ENCODE results near the gene MPHOSPH6. TPM values are rescaled to one million over a fixed set of nuclear protein-coding genes. Genes with fewer than 3 reads are reported as not detected.

Gene MPHOSPH6
- polyA plus RNA-seq, 1 donor, result 30.5 TPM

DNA sequence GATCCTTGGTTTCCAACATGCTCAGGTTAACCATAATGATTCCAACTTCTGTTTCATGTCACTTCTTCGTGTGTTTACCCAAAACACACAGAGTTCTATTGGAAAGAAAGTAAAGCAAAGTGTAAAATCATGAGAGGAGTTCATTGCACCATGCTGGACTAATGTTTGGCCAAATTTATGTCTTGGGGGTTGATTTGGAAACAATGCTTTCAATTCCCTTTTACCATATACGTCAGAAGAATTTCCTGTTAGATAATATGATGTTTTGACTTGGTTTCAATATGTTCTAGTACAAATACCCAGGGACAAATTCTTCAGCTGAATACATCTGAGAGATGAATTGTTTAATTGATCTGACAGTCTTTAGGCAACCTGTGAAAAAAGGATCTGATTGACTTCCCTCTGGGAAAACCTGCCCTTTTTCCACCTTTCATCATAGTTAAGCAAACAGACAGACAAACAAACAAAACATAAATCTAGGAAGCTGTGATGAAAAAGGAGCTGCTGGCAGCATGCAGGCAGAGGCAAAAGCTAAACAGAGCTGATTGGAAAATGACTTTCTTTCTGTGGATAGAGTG, 26.0 kb upstream of the MPHOSPH6 start:
- no peak for DNase-seq
- Histone ChIP-seq H3K4me3 (ENCODE audit: low read length) (no peak overlapping the region), H3K27me3 (ENCODE audit: control insufficient read depth, insufficient read depth, low read length) (no peaks in the 10 kb centered on the region), H3K27ac (ENCODE audit: low read length) (no peak overlapping the region), H3K9me3 (ENCODE audit: control insufficient read depth, low read depth, low read length) (no peaks in the 10 kb centered on the region), H3K36me3 (ENCODE audit: control insufficient read depth, insufficient read depth, low read length) (no peaks in the 10 kb centered on the region), H3K4me1 (ENCODE audit: control insufficient read depth, insufficient read depth, low read length) (no peaks in the 10 kb centered on the region)
- WGBS (ENCODE audit: insufficient coverage, low lambda C conversion rate), result no CpG with 5 or more reads among the region's 2 CpGs

DNA sequence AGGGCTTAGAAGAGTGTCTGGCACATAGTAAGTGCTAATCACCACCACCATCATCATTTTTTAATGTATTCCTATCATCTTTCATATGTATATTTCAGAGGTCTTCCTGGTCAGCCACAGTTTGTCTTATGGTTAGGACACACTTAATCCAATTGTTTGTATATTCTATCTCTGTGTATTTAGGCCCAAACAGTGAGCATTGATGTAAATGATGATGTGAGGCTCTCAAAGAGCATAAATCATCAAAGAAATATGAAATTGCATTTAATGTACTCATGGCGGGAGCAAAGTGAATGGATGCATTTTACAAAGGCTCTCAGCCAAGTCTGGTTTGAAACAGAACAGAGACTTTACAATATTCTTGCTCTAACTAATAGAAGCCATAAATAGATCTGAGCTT, 24.1 kb upstream of the MPHOSPH6 start:
- Histone ChIP-seq H3K27ac (ENCODE audit: low read length) (no peak overlapping the region), H3K4me1 (ENCODE audit: control insufficient read depth, insufficient read depth, low read length) (no peaks in the 10 kb centered on the region), H3K27me3 (ENCODE audit: control insufficient read depth, insufficient read depth, low read length) (no peaks in the 10 kb centered on the region), H3K9me3 (ENCODE audit: control insufficient read depth, low read depth, low read length) (no peaks in the 10 kb centered on the region), H3K36me3 (ENCODE audit: control insufficient read depth, insufficient read depth, low read length) (no peaks in the 10 kb centered on the region), H3K4me3 (ENCODE audit: low read length) (no peak overlapping the region)
- WGBS (ENCODE audit: insufficient coverage, low lambda C conversion rate), result 86% methylated on average over 1 of the region's 1 CpG
- no peak for DNase-seq

DNA sequence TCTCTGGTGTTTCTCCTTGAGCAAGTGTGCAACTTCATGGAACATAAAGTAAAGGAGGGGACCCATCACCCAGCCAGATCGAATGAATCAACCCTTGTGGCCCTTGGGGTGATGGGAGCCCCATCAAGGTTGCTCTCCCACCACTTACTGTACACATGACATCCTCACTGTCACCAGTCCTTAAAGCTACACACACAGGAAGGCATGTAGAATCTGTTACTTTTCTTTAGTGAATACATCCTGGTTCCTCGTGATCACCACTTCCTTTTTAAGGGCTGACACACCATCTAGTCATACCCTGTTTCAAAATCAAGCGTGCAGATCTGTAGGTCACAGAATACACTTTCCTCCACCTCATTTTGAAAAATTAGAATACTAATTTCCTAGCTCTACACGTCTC, 22.6 kb upstream of the MPHOSPH6 start:
- WGBS (ENCODE audit: insufficient coverage, low lambda C conversion rate), result 40% methylated on average over 1 of the region's 4 CpGs
- H3K9me3 ChIP-seq (ENCODE audit: control insufficient read depth, low read depth, low read length), result no peaks in the 10 kb centered on the region
- H3K27me3 ChIP-seq (ENCODE audit: control insufficient read depth, insufficient read depth, low read length), result no peaks in the 10 kb centered on the region
- H3K4me3 ChIP-seq (ENCODE audit: low read length), result no peak overlapping the region
- no peak overlapping the region for H3K27ac ChIP-seq (ENCODE audit: low read length)
- no peaks in the 10 kb centered on the region for H3K36me3 ChIP-seq (ENCODE audit: control insufficient read depth, insufficient read depth, low read length)
- no peak for DNase-seq
- H3K4me1 ChIP-seq (ENCODE audit: control insufficient read depth, insufficient read depth, low read length), result no peaks in the 10 kb centered on the region

DNA sequence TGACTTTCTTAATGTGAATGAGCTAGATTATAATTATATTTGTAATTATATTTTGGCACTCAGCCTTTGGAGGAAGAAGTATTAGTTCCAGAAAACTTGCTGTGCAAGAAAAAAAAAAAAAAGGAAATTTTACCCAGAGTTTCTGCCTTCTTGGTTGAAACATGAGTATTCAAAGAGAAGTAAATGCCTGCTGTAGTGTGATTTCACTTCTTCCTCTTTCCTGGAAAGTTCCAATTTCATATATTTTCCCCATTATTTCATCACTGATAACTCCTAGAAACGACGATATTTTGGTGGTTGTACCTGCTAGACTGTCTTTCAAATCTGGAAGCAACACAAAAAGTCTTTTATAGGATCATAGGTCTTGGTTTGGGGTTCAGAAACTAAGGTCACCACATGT, 20.4 kb upstream of the MPHOSPH6 start:
- Histone ChIP-seq H3K36me3 (ENCODE audit: control insufficient read depth, insufficient read depth, low read length) (no peaks in the 10 kb centered on the region), H3K4me1 (ENCODE audit: control insufficient read depth, insufficient read depth, low read length) (no peaks in the 10 kb centered on the region), H3K27ac (ENCODE audit: low read length) (no peak overlapping the region), H3K4me3 (ENCODE audit: low read length) (no peak overlapping the region), H3K9me3 (ENCODE audit: control insufficient read depth, low read depth, low read length) (no peaks in the 10 kb centered on the region), H3K27me3 (ENCODE audit: control insufficient read depth, insufficient read depth, low read length) (no peaks in the 10 kb centered on the region)
- no CpG with 5 or more reads among the region's 2 CpGs for WGBS (ENCODE audit: insufficient coverage, low lambda C conversion rate)
- no peak for DNase-seq

DNA sequence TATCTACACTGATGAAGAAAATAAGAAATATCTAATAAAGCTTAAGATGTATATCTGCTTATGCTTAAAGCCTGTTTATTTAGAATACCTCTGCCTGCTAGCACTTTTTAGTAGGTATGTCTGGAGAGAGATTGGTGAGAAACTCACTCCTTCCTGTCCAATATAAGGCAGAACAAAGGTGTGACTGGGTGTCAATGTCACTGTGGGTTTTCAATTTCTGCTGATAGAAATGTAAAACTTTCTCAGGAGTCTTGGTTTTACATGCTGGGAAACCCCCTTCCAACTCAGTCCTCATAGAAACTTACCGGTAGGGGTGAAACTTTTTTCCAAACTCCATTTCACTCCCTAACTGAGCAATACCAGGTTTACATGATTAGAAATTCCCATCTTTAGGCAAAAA, 17.8 kb upstream of the MPHOSPH6 start:
- WGBS (ENCODE audit: insufficient coverage, low lambda C conversion rate), result no CpG with 5 or more reads among the region's 1 CpG
- no peak overlapping the region for H3K4me3 ChIP-seq (ENCODE audit: low read length)
- no peak for DNase-seq
- H3K36me3 ChIP-seq (ENCODE audit: control insufficient read depth, insufficient read depth, low read length), result no peaks in the 10 kb centered on the region
- no peaks in the 10 kb centered on the region for H3K27me3 ChIP-seq (ENCODE audit: control insufficient read depth, insufficient read depth, low read length)
- H3K9me3 ChIP-seq (ENCODE audit: control insufficient read depth, low read depth, low read length), result no peaks in the 10 kb centered on the region
- H3K27ac ChIP-seq (ENCODE audit: low read length), result no peak overlapping the region
- H3K4me1 ChIP-seq (ENCODE audit: control insufficient read depth, insufficient read depth, low read length), result no peaks in the 10 kb centered on the region

DNA sequence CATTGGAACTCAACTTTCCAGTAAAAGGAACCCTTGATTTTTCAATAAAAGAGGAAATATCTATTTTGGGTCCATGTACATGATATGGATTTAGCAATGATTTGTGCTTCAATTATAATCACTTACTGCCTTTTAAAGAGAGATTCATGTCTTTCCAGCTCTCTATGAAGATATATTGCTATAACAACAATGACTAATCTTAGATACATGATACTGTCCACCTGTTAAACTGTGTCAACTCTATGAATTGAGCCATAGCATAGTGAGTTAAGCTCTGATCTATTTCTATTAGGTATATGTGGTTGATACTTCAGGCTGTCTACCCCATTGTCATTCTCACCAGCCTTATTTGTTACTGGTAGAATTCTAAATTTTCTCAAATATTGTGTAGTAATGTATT, 15.0 kb upstream of the MPHOSPH6 start:
- no peak overlapping the region for H3K4me3 ChIP-seq (ENCODE audit: low read length)
- H3K27ac ChIP-seq (ENCODE audit: low read length), result no peak overlapping the region
- DNase-seq, result no peak
- H3K36me3 ChIP-seq (ENCODE audit: control insufficient read depth, insufficient read depth, low read length), result no peaks in the 10 kb centered on the region
- no peaks in the 10 kb centered on the region for H3K4me1 ChIP-seq (ENCODE audit: control insufficient read depth, insufficient read depth, low read length)
- H3K9me3 ChIP-seq (ENCODE audit: control insufficient read depth, low read depth, low read length), result no peaks in the 10 kb centered on the region
- no peaks in the 10 kb centered on the region for H3K27me3 ChIP-seq (ENCODE audit: control insufficient read depth, insufficient read depth, low read length)

DNA sequence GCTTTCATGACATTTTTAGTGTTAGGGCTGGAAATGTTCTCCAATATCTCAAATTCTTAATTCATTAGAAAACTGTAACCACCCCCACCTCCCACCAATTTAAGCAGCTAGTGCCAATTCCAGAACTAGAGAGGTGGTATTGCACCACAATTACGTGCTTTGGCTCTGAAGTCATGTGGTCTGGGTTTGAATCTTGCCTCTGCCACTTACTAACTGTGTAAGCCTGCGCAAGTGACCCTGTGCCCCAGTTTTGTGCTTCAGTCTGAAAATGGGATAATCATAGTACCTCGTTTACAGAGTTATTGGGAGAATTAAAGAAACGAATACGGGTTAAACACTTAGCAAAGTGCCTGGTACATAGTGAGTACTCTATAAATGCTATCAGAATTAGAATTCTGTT, 14.2 kb upstream of the MPHOSPH6 start:
- H3K9me3 ChIP-seq (ENCODE audit: control insufficient read depth, low read depth, low read length), result no peaks in the 10 kb centered on the region
- no peak for DNase-seq
- H3K36me3 ChIP-seq (ENCODE audit: control insufficient read depth, insufficient read depth, low read length), result no peaks in the 10 kb centered on the region
- no peaks in the 10 kb centered on the region for H3K4me1 ChIP-seq (ENCODE audit: control insufficient read depth, insufficient read depth, low read length)
- peaks cover 2% of the 10 kb centered on the region for H3K27me3 ChIP-seq (ENCODE audit: control insufficient read depth, insufficient read depth, low read length)
- H3K27ac ChIP-seq (ENCODE audit: low read length), result no peak overlapping the region
- no CpG with 5 or more reads among the region's 5 CpGs for WGBS (ENCODE audit: insufficient coverage, low lambda C conversion rate)
- no peak overlapping the region for H3K4me3 ChIP-seq (ENCODE audit: low read length)

DNA sequence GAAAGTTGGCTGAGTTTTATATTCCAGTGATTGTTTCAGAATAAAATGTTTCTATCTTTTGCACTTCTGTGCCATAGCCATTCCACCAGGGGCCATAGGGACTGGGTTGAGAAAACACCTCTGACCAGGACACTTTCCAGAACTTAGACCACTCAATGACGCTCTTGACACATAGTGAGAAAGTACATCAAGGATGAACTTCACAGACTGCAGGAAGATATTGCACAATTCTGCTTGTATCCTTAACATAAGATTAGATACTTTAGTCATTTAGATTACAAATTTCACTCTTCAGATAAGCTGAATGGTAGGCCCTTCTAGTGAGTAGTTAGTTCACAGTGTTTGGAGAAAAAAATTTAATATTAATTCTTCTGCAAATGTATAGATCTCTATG, 13.0 kb upstream of the MPHOSPH6 start:
- no CpG with 5 or more reads among the region's 1 CpG for WGBS (ENCODE audit: insufficient coverage, low lambda C conversion rate)
- Histone ChIP-seq H3K36me3 (ENCODE audit: control insufficient read depth, insufficient read depth, low read length) (no peaks in the 10 kb centered on the region), H3K9me3 (ENCODE audit: control insufficient read depth, low read depth, low read length) (no peaks in the 10 kb centered on the region), H3K4me3 (ENCODE audit: low read length) (no peak overlapping the region), H3K27ac (ENCODE audit: low read length) (no peak overlapping the region), H3K27me3 (ENCODE audit: control insufficient read depth, insufficient read depth, low read length) (peaks cover 9% of the 10 kb centered on the region), H3K4me1 (ENCODE audit: control insufficient read depth, insufficient read depth, low read length) (no peaks in the 10 kb centered on the region)
- DNase-seq, result no peak

DNA sequence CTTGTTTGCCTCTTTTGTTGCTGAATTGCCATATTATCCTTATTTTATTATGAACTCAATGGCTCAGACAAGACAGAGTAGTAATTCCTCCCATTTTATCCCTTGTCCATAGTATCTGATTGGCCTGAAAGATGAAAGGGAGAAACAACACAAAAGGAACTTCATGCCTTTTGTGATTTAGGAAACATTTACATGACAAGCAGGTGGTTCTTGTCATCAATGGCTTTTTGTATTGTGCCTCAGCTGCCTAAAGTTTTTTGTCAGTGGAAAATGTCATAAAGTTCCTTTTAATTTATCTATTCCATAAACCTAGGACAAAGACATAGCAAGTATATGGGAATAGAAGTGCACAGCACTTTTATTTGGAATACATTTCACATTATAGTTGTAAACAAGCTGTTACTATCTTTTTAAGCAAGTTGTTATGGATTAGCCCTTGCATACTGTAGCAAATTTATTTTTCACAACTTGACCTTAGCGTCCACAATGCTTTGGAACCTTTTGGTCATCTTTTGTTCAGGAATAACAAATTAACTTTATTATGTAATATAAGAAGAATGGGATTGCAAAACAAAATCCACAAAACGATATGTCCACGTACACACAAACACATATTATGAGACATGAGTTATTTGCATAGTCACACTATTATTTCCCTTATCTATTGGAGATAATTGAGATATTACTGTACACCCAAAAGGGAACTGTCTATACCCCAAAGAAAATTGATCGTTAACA, 12.4 kb upstream of the MPHOSPH6 start:
- no peak for DNase-seq
- Histone ChIP-seq H3K27me3 (ENCODE audit: control insufficient read depth, insufficient read depth, low read length) (peaks cover 9% of the 10 kb centered on the region), H3K4me3 (ENCODE audit: low read length) (no peak overlapping the region), H3K4me1 (ENCODE audit: control insufficient read depth, insufficient read depth, low read length) (no peaks in the 10 kb centered on the region), H3K36me3 (ENCODE audit: control insufficient read depth, insufficient read depth, low read length) (no peaks in the 10 kb centered on the region), H3K9me3 (ENCODE audit: control insufficient read depth, low read depth, low read length) (no peaks in the 10 kb centered on the region), H3K27ac (ENCODE audit: low read length) (no peak overlapping the region)
- WGBS (ENCODE audit: insufficient coverage, low lambda C conversion rate), result 80% methylated on average over 2 of the region's 4 CpGs

DNA sequence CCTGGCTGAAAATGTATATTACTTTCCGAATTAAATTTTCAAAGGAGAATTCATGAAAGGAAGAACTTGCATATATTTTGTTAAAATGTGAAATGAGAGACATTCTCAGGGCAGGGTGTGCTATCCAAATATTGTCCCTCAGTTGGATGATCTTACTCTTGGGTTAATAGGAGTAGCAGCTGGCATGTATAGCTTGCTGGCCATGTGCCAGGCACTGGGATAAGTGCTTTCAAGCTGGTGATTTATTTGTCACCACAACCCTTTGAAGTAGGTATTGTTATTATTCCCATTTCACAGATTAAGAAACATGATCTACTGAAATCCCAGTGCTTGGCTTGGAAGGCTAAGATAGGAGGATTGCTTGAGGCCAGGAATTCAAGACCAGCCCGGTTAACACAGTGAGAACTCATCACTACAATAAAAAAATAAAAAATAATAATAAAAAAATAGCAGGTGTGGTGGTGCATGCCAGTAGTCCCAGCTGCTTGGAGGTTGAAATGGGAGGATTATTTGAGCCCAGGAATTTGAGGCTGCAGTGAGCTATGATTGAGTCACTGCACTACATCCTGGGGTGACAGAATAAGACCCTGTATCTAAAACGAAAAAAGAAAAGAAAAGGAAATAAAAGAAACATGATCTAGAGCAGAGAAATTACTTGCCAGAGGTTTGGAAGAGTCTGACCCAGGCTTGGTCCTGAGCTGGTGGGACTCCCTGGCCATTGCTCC, 11.6 kb upstream of the MPHOSPH6 start:
- Histone ChIP-seq H3K36me3 (ENCODE audit: control insufficient read depth, insufficient read depth, low read length) (no peaks in the 10 kb centered on the region), H3K4me1 (ENCODE audit: control insufficient read depth, insufficient read depth, low read length) (no peaks in the 10 kb centered on the region), H3K27me3 (ENCODE audit: control insufficient read depth, insufficient read depth, low read length) (peaks cover 11% of the 10 kb centered on the region), H3K27ac (ENCODE audit: low read length) (no peak overlapping the region), H3K4me3 (ENCODE audit: low read length) (no peak overlapping the region), H3K9me3 (ENCODE audit: control insufficient read depth, low read depth, low read length) (no peaks in the 10 kb centered on the region)
- WGBS (ENCODE audit: insufficient coverage, low lambda C conversion rate), result 90% methylated on average over 3 of the region's 3 CpGs
- DNase-seq, result no peak
